Smooth muscle cell (in vitro differentiated cells): ENCODE data around the gene PRR35. TPM values are rescaled to one million over a fixed set of nuclear protein-coding genes. Genes with fewer than 3 reads are reported as not detected.

Experiments
- DNase-seq: peaks from one replicate; lab custom pipeline; 2025; ENCODE audit not compliant: unreplicated experiment; lab: John Stamatoyannopoulos, UW
- H2AFZ ChIP-seq: fragments of 200-600 bp; sonication (generic); 2 replicates; pipeline ENCODE4 v1.6.0; 2016; ENCODE audit warnings: antibody characterized with exemption, low read depth, mild to moderate bottlenecking
- H3F3A ChIP-seq: fragments of 200-600 bp; sonication (generic); 2 replicates; pipeline ENCODE4 v1.6.0; 2017; ENCODE audit warnings: antibody characterized with exemption, low read depth
- H3K27ac ChIP-seq: fragments of 200-600 bp; sonication (generic); 2 replicates; pipeline ENCODE4 v1.5.1; 2016; ENCODE audit warnings: low read depth, mild to moderate bottlenecking
- H3K27me3 ChIP-seq: fragments of 200-600 bp; sonication (generic); 2 replicates; pipeline ENCODE4 v1.6.1; 2016; ENCODE audit warnings: low read depth, mild to moderate bottlenecking
- H3K36me3 ChIP-seq: fragments of 200-600 bp; sonication (generic); 2 replicates; pipeline ENCODE4 v1.5.1; 2016; ENCODE audit warnings: low read depth
- H3K4me1 ChIP-seq: fragments of 200-600 bp; sonication (generic); 2 replicates; pipeline ENCODE4 v1.5.1; 2016; ENCODE audit warnings: low read depth
- H3K4me2 ChIP-seq: fragments of 200-600 bp; sonication (generic); 2 replicates; pipeline ENCODE4 v1.6.0; 2016; ENCODE audit warnings: mild to moderate bottlenecking
- H3K4me3 ChIP-seq: fragments of 200-600 bp; sonication (generic); 2 replicates; pipeline ENCODE4 v1.5.1; 2016; ENCODE audit warnings: mild to moderate bottlenecking
- H3K79me2 ChIP-seq: fragments of 200-600 bp; sonication (generic); 2 replicates; pipeline ENCODE4 v1.6.0; 2016; ENCODE audit warnings: low read depth, mild to moderate bottlenecking
- H3K9ac ChIP-seq: fragments of 200-600 bp; sonication (generic); 2 replicates; pipeline ENCODE4 v1.6.0; 2016; ENCODE audit warnings: low read depth
- H3K9me3 ChIP-seq: fragments of 200-600 bp; sonication (generic); replicated peaks from 2 replicates; pipeline ENCODE4 v1.5.1; 2016; ENCODE audit warnings: low read depth
- H4K20me1 ChIP-seq: fragments of 200-600 bp; sonication (generic); 2 replicates; pipeline ENCODE4 v1.6.0; 2016; ENCODE audit warnings: low read depth
- WGBS: methylation state at CpG from one replicate; pipeline ENCODE4 v1.1.7; 2016; ENCODE audit warnings: low lambda C conversion rate; 5-methylcytosine and 5-hydroxymethylcytosine counted together
- microRNA-seq: library from miRNA; unstranded; fragments of <30 nt; microRNA quantifications from one replicate; pipeline ENCODE4, GENCODE V29; 2016; ENCODE audit warnings: borderline number of aligned reads
- polyA plus RNA-seq: library from polyadenylated mRNA; unstranded; fragments of >200 nt; fragmentation: Nextera tagmentation; extraction: Ambion mirVana; gene quantifications from 2 replicates; pipeline ENCODE4 v1.2.1, GENCODE V29; 2016
- small RNA-seq: library from RNA; depleted of rRNA; stranded (forward); fragments of <200 nt; gene quantifications from one replicate; pipeline ENCODE3, GENCODE V24; 2014
- total RNA-seq: library from RNA; depleted of rRNA; stranded (reverse); fragments of >200 nt; gene quantifications from 2 replicates; pipeline ENCODE4 v1.2.3, GENCODE V29; 2014
- TF ChIP-seq, protein P1 (sequence below): fragments of 200-600 bp; sonication (generic); IDR thresholded peaks from 2 replicates; pipeline ENCODE4 v1.5.1; 2017; ENCODE audit warnings: borderline replicate concordance, mild to moderate bottlenecking, antibody characterized with exemption; ENCODE audit not compliant: insufficient read depth, poor library complexity, severe bottlenecking

Gene PRR35
- total and polyA plus RNA-seq, 2 experiments from 2014 or later, result not detected

GRCh38 chr16:610513-611381 is 50.6 kb downstream of the PRR35 start:
- Histone ChIP-seq H3K27ac (no peak overlapping the region), H3K4me1 (no peaks in the 10 kb centered on the region), H3K9me3 (no peaks in the 10 kb centered on the region), H4K20me1 (peaks cover 77% of the 10 kb centered on the region), H2AFZ (no peak overlapping the region), H3K4me2 (no peak overlapping the region), H3F3A (no peaks in the 10 kb centered on the region), H3K4me3 (no peak overlapping the region), H3K79me2 (peaks cover 24% of the 10 kb centered on the region), H3K27me3 (no peaks in the 10 kb centered on the region), H3K9ac (no peak overlapping the region), H3K36me3 (no peaks in the 10 kb centered on the region)
- DNase-seq, result no peak
- TF ChIP-seq, protein P1, sequence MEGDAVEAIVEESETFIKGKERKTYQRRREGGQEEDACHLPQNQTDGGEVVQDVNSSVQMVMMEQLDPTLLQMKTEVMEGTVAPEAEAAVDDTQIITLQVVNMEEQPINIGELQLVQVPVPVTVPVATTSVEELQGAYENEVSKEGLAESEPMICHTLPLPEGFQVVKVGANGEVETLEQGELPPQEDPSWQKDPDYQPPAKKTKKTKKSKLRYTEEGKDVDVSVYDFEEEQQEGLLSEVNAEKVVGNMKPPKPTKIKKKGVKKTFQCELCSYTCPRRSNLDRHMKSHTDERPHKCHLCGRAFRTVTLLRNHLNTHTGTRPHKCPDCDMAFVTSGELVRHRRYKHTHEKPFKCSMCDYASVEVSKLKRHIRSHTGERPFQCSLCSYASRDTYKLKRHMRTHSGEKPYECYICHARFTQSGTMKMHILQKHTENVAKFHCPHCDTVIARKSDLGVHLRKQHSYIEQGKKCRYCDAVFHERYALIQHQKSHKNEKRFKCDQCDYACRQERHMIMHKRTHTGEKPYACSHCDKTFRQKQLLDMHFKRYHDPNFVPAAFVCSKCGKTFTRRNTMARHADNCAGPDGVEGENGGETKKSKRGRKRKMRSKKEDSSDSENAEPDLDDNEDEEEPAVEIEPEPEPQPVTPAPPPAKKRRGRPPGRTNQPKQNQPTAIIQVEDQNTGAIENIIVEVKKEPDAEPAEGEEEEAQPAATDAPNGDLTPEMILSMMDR, result peak; percentile 58
- WGBS, result 82% methylated on average over 27 of the region's 28 CpGs

- Histone ChIP-seq H2AFZ (no peak overlapping the region), H3K4me3 (no peak overlapping the region), H3K27ac (no peak overlapping the region), H3F3A (no peaks in the 10 kb centered on the region), H3K4me2 (no peak overlapping the region), H3K9ac (no peak overlapping the region), H3K79me2 (peaks cover 7% of the 10 kb centered on the region), H3K27me3 (no peaks in the 10 kb centered on the region), H4K20me1 (peaks cover 71% of the 10 kb centered on the region), H3K4me1 (no peaks in the 10 kb centered on the region), H3K36me3 (no peaks in the 10 kb centered on the region), H3K9me3 (no peaks in the 10 kb centered on the region)
- DNase-seq, result no peak
- TF ChIP-seq, protein P1, result no peak
- 95% methylated on average over 13 of the region's 13 CpGs for WGBS
Measured at GRCh38 chr16:615122-615521, 54.9 kb downstream of the PRR35 start.

Small RNA genes lying within 50 kb of the gene (microRNA-seq; reads per million reads assigned to microRNA genes)
- gene MIR3176 (not detected), gene MIR5587 (not detected)

Small RNA genes lying within 50 kb of the gene (small RNA-seq; reads per million reads assigned to genes)
- gene MIR3176 (0.08 reads per million), gene MIR5587 (not detected), gene Z98883.1 (not detected)

Other genes starting within 250 kb of the PRR35 start
- 12.7 and 13.0 TPM in 2 replicates for gene AXIN1, start 207.7 kb upstream of the PRR35 start, total RNA-seq
- 15.0 and 15.2 TPM in 2 replicates for gene AXIN1, start 207.7 kb upstream of the PRR35 start, polyA plus RNA-seq
- 80.8 and 84.6 TPM in 2 replicates for gene MRPL28, start 189.9 kb upstream of the PRR35 start, total RNA-seq
- 155 and 160 TPM in 2 replicates for gene MRPL28, start 189.9 kb upstream of the PRR35 start, polyA plus RNA-seq
- gene PGAP6, start 178.4 kb upstream of the PRR35 start, total RNA-seq, result 53.6 and 57.1 TPM in 2 replicates
- 80.0 and 99.9 TPM in 2 replicates for gene PGAP6, start 178.4 kb upstream of the PRR35 start, polyA plus RNA-seq
- gene NME4, start 163.2 kb upstream of the PRR35 start, total RNA-seq, result 189 and 218 TPM in 2 replicates
- gene NME4, start 163.2 kb upstream of the PRR35 start, polyA plus RNA-seq, result 421 and 523 TPM in 2 replicates
- 7.3 and 18.2 TPM in 2 replicates for gene DECR2, start 158.5 kb upstream of the PRR35 start, total RNA-seq
- gene DECR2, start 158.5 kb upstream of the PRR35 start, polyA plus RNA-seq, result 15.4 and 21.2 TPM in 2 replicates
- gene RAB11FIP3, start 134.7 kb upstream of the PRR35 start, total RNA-seq, result 9.0 and 19.5 TPM in 2 replicates
- gene RAB11FIP3, start 134.7 kb upstream of the PRR35 start, polyA plus RNA-seq, result 20.4 and 25.7 TPM in 2 replicates
- gene CAPN15, start 32.7 kb upstream of the PRR35 start, total RNA-seq, result 8.6 and 14.7 TPM in 2 replicates
- 18.7 and 23.6 TPM in 2 replicates for gene CAPN15, start 32.7 kb upstream of the PRR35 start, polyA plus RNA-seq
- gene NHLRC4, start 6.6 kb downstream of the PRR35 start, total RNA-seq, result 0.18 and 0.63 TPM in 2 replicates
- 0.85 and 2.6 TPM in 2 replicates for gene NHLRC4, start 6.6 kb downstream of the PRR35 start, polyA plus RNA-seq
- 21.0 and 30.1 TPM in 2 replicates for gene PIGQ, start 9.6 kb downstream of the PRR35 start, total RNA-seq
- gene PIGQ, start 9.6 kb downstream of the PRR35 start, polyA plus RNA-seq, result 45.7 and 51.0 TPM in 2 replicates
- gene RAB40C, start 29.7 kb downstream of the PRR35 start, total RNA-seq, result 14.7 and 21.2 TPM in 2 replicates
- 27.0 and 28.3 TPM in 2 replicates for gene RAB40C, start 29.7 kb downstream of the PRR35 start, polyA plus RNA-seq
- gene WFIKKN1, start 70.6 kb downstream of the PRR35 start, total RNA-seq, result 1.5 TPM in 1 of 2 replicates, not detected in the other
- 0.77 and 0.83 TPM in 2 replicates for gene WFIKKN1, start 70.6 kb downstream of the PRR35 start, polyA plus RNA-seq
- 134 and 158 TPM in 2 replicates for gene METTL26, start 75.9 kb downstream of the PRR35 start, total RNA-seq
- 227 and 238 TPM in 2 replicates for gene METTL26, start 75.9 kb downstream of the PRR35 start, polyA plus RNA-seq
- gene MCRIP2, start 81.4 kb downstream of the PRR35 start, total RNA-seq, result 7.7 and 11.9 TPM in 2 replicates
- 34.7 and 45.8 TPM in 2 replicates for gene MCRIP2, start 81.4 kb downstream of the PRR35 start, polyA plus RNA-seq
- 6.8 and 8.4 TPM in 2 replicates for gene WDR90, start 89.0 kb downstream of the PRR35 start, total RNA-seq
- gene WDR90, start 89.0 kb downstream of the PRR35 start, polyA plus RNA-seq, result 10.4 and 24.6 TPM in 2 replicates
- gene RHOT2, start 107.7 kb downstream of the PRR35 start, total RNA-seq, result 41.4 and 44.5 TPM in 2 replicates
- 148 and 152 TPM in 2 replicates for gene RHOT2, start 107.7 kb downstream of the PRR35 start, polyA plus RNA-seq
- gene RHBDL1, start 115.3 kb downstream of the PRR35 start, total RNA-seq, result 2.7 and 4.5 TPM in 2 replicates
- 2.6 and 3.7 TPM in 2 replicates for gene RHBDL1, start 115.3 kb downstream of the PRR35 start, polyA plus RNA-seq
- 93.4 and 99.0 TPM in 2 replicates for gene STUB1, start 120.0 kb downstream of the PRR35 start, total RNA-seq
- 196 and 212 TPM in 2 replicates for gene STUB1, start 120.0 kb downstream of the PRR35 start, polyA plus RNA-seq
- gene JMJD8, start 123.9 kb downstream of the PRR35 start, total RNA-seq, result 42.9 and 47.9 TPM in 2 replicates
- 92.5 and 95.1 TPM in 2 replicates for gene JMJD8, start 123.9 kb downstream of the PRR35 start, polyA plus RNA-seq
- gene WDR24, start 130.0 kb downstream of the PRR35 start, total RNA-seq, result 4.7 and 10.6 TPM in 2 replicates
- gene WDR24, start 130.0 kb downstream of the PRR35 start, polyA plus RNA-seq, result 19.3 and 22.2 TPM in 2 replicates
- gene FBXL16, start 145.4 kb downstream of the PRR35 start, total RNA-seq, result 0.76 TPM in 1 of 2 replicates, not detected in the other
- gene FBXL16, start 145.4 kb downstream of the PRR35 start, polyA plus RNA-seq, result 0.17 TPM in 1 of 2 replicates, not detected in the other
- gene METRN, start 154.7 kb downstream of the PRR35 start, total RNA-seq, result 30.6 and 39.6 TPM in 2 replicates
- 170 and 193 TPM in 2 replicates for gene METRN, start 154.7 kb downstream of the PRR35 start, polyA plus RNA-seq
- gene ANTKMT, start 160.8 kb downstream of the PRR35 start, total RNA-seq, result 11.9 and 15.6 TPM in 2 replicates
- gene ANTKMT, start 160.8 kb downstream of the PRR35 start, polyA plus RNA-seq, result 39.8 and 40.9 TPM in 2 replicates
- 2.8 TPM in 1 of 2 replicates, not detected in the other for gene CCDC78, start 166.0 kb downstream of the PRR35 start, total RNA-seq
- gene CCDC78, start 166.0 kb downstream of the PRR35 start, polyA plus RNA-seq, result 3.4 and 4.7 TPM in 2 replicates
- 3.2 and 15.4 TPM in 2 replicates for gene HAGHL, start 166.7 kb downstream of the PRR35 start, total RNA-seq
- gene HAGHL, start 166.7 kb downstream of the PRR35 start, polyA plus RNA-seq, result 23.1 and 24.6 TPM in 2 replicates
- gene CIAO3, start 180.6 kb downstream of the PRR35 start, total RNA-seq, result 19.7 and 33.5 TPM in 2 replicates
- 35.6 and 39.6 TPM in 2 replicates for gene CIAO3, start 180.6 kb downstream of the PRR35 start, polyA plus RNA-seq
- 0.18 and 3.7 TPM in 2 replicates for gene MSLN, start 200.3 kb downstream of the PRR35 start, total RNA-seq
- 0.26 and 1.2 TPM in 2 replicates for gene MSLN, start 200.3 kb downstream of the PRR35 start, polyA plus RNA-seq
- 7.8 and 20.8 TPM in 2 replicates for gene RPUSD1, start 228.0 kb downstream of the PRR35 start, total RNA-seq
- 20.8 and 27.4 TPM in 2 replicates for gene RPUSD1, start 228.0 kb downstream of the PRR35 start, polyA plus RNA-seq
- gene CHTF18, start 228.2 kb downstream of the PRR35 start, total RNA-seq, result 11.4 and 27.2 TPM in 2 replicates
- 33.2 and 39.8 TPM in 2 replicates for gene CHTF18, start 228.2 kb downstream of the PRR35 start, polyA plus RNA-seq
- gene GNG13, start 240.3 kb downstream of the PRR35 start, total RNA-seq, result not detected in 2 replicates
- gene GNG13, start 240.3 kb downstream of the PRR35 start, polyA plus RNA-seq, result not detected in 2 replicates